Erythroblast (primary cell): ENCODE measurements around the gene CUX1.

Experiments used
- GATA1 ChIP-seq: IDR thresholded peaks from 2 replicates; pipeline ENCODE4 v1.6.1; 2011; ENCODE audit warnings: low read depth, mild to moderate bottlenecking, control low read depth, low read length, moderate library complexity
- POLR2A ChIP-seq: IDR thresholded peaks from 2 replicates; pipeline ENCODE4 v1.6.1; 2011; ENCODE audit warnings: mild to moderate bottlenecking, low read length

GRCh38 chr7:101960323-101960722, 142.9 kb downstream of the CUX1 start:
- no peak for TF ChIP-seq POLR2A
- no peak for TF ChIP-seq GATA1
